ENCODE results near the gene TUBGCP3. TPM values are rescaled to one million over a fixed set of nuclear protein-coding genes. Genes with fewer than 3 reads are reported as not detected.
"Not testable (repeated sequence)": the region's sequence is repeated elsewhere in the genome, so short reads cannot be mapped to it uniquely, and the experiment has no call there.

The TUBGCP3 gene
- total RNA-seq, 1 experiment from 2014 or later = 13.7 TPM

DNA sequence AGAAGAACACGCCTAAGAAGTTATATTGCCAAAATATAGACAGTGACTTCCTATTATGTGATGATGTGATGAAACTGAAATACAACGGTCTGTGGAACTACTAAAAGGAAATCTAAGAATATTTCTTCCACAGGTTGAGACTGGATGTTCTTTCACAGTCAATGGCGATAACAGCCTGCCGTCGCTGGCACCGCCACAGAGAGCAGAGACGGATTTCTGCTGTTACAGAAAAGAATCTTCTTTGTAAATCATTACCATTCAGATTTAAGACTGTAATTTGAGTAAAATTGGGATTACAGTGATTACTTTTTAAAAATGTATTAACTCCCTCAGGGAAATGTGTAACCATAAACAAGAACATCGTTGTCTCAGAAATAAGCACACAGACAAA lies 100.8 kb downstream of the TUBGCP3 start:
- CTCF ChIA-PET = interaction anchor here (0.7 kb wide), 1 partner anchor 70 kb away, joined by 3 read pairs; no protein-coding TSS in a partner anchor
- no peak overlapping the region for H3K27ac Mint-ChIP-seq (ENCODE audit: unreplicated experiment)
- H3K4me1 Mint-ChIP-seq (ENCODE audit: low read depth, unreplicated experiment) = no peaks in the 10 kb centered on the region
- no peak overlapping the region for H3K4me3 Mint-ChIP-seq (ENCODE audit: low read depth, unreplicated experiment)
- no peak for DNase-seq
- no peak for TF ChIP-seq CTCF (IDR thresholded peaks at IDR 0.05; ENCODE audit: unreplicated experiment)
- H3K36me3 Mint-ChIP-seq (ENCODE audit: insufficient read depth, unreplicated experiment) = no peaks in the 10 kb centered on the region
- intact Hi-C loops (cut with micrococcal nuclease; ENCODE audit: unreplicated experiment) = no loop called here
- no TSS peak for BruUV-seq (replicated peaks)
- no peaks in the 10 kb centered on the region for H3K9me3 Mint-ChIP-seq (ENCODE audit: low read depth, unreplicated experiment)
- no peaks in the 10 kb centered on the region for H3K27me3 Mint-ChIP-seq (ENCODE audit: unreplicated experiment)

DNA sequence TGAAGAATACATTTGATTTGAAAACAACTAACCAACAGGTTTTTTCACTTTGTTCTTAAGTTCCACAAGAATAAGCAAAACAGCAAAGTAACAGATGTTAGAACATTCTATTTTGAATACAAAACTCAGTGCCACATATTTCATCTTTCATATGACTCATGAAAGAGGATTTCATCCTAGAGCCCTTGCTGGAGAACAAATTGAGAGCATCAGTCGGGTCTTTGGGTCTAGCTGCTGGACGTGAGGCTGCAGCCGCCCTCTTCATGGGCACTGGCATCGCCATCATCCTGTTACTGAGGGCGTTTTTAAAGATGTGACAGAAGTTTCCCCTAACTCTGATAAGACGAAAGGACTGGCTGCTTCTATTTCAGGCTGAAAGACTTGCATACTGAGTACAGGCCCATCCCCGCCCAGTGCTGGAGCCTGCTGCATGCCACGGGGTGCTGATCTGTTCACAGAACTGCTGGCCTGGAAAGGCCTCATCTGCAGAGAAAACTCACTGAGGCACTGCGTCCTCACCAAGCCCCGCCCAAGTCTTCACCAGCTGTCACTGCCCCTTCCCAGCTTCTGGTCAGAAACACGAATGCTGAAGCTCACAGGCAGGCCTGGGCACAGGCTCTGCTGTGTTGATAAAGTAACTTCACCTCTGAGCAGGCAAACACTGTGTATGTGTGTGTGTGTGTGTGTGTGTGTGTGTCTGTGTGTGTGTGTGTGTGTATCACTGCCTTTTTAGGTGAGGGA lies 101.4 kb downstream of the TUBGCP3 start:
- intact Hi-C loops (cut with micrococcal nuclease; ENCODE audit: unreplicated experiment) = no loop called here
- no peak overlapping the region for H3K27ac Mint-ChIP-seq (ENCODE audit: unreplicated experiment)
- no peaks in the 10 kb centered on the region for H3K27me3 Mint-ChIP-seq (ENCODE audit: unreplicated experiment)
- H3K9me3 Mint-ChIP-seq (ENCODE audit: low read depth, unreplicated experiment) = no peaks in the 10 kb centered on the region
- no peak for TF ChIP-seq CTCF (IDR thresholded peaks at IDR 0.05; ENCODE audit: unreplicated experiment)
- no peak for DNase-seq
- no TSS peak for BruUV-seq (replicated peaks)
- no peak overlapping the region for H3K4me3 Mint-ChIP-seq (ENCODE audit: low read depth, unreplicated experiment)
- no peaks in the 10 kb centered on the region for H3K36me3 Mint-ChIP-seq (ENCODE audit: insufficient read depth, unreplicated experiment)
- no peaks in the 10 kb centered on the region for H3K4me1 Mint-ChIP-seq (ENCODE audit: low read depth, unreplicated experiment)
- CTCF ChIA-PET = interaction anchor here (0.7 kb wide), 1 partner anchor 71 kb away, joined by 3 read pairs; no protein-coding TSS in a partner anchor

DNA sequence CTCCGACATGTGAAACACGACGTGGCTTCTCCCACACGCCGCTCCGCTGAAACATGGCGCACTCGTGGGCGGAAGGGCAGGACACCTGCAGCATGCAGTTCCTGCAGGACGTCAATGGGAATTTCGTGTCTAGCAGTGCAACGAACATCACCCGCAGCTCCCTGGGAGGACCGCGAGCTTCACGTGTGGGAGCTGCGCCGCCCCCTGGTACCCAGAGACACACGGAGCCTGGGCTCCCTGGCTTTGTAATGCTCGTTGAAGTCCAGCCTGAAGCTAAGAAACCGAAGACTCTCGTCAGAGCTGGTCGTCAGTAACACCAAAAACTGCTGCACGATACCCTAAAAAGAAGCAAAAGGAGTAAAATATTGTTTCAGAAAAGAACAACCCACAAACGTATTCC lies 102.1 kb downstream of the TUBGCP3 start:
- H3K36me3 Mint-ChIP-seq (ENCODE audit: insufficient read depth, unreplicated experiment); H3K4me3 Mint-ChIP-seq (ENCODE audit: low read depth, unreplicated experiment); H3K9me3 Mint-ChIP-seq (ENCODE audit: low read depth, unreplicated experiment); BruUV-seq (replicated peaks); DNase-seq; CTCF ChIA-PET; intact Hi-C loops (cut with micrococcal nuclease; ENCODE audit: unreplicated experiment); H3K27ac Mint-ChIP-seq (ENCODE audit: unreplicated experiment); H3K27me3 Mint-ChIP-seq (ENCODE audit: unreplicated experiment); H3K4me1 Mint-ChIP-seq (ENCODE audit: low read depth, unreplicated experiment): not testable (repeated sequence)

DNA sequence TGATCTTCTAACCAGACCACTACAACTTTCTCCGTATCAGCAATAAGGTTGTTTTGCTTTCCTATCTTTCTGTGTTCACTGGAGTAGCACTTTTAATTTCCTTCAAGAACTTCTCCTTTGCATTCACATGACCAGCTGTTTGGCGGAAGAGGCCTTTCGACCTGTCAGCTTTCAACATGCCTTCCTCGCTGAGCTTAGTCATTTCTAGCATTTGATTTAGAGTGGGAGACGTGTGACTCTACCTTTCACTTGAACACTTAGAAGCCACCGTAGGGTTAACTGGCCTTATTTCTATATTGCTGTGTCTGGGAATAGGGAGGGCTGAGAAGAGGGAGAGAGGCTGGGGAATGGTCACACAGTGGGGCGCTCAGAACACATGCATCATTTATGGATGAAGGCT lies 104.7 kb downstream of the TUBGCP3 start:
- no peak for DNase-seq
- no peaks in the 10 kb centered on the region for H3K4me1 Mint-ChIP-seq (ENCODE audit: low read depth, unreplicated experiment)
- no TSS peak for BruUV-seq (replicated peaks)
- no peak for TF ChIP-seq CTCF (IDR thresholded peaks at IDR 0.05; ENCODE audit: unreplicated experiment)
- no peaks in the 10 kb centered on the region for H3K36me3 Mint-ChIP-seq (ENCODE audit: insufficient read depth, unreplicated experiment)
- no peaks in the 10 kb centered on the region for H3K9me3 Mint-ChIP-seq (ENCODE audit: low read depth, unreplicated experiment)
- CTCF ChIA-PET = no interaction called here
- H3K27me3 Mint-ChIP-seq (ENCODE audit: unreplicated experiment) = no peaks in the 10 kb centered on the region
- no peak overlapping the region for H3K4me3 Mint-ChIP-seq (ENCODE audit: low read depth, unreplicated experiment)
- no peak overlapping the region for H3K27ac Mint-ChIP-seq (ENCODE audit: unreplicated experiment)
- intact Hi-C loops (cut with micrococcal nuclease; ENCODE audit: unreplicated experiment) = no loop called here

- Mint-ChIP-seq H3K4me1 (ENCODE audit: low read depth, unreplicated experiment) (no peaks in the 10 kb centered on the region), H3K9me3 (ENCODE audit: low read depth, unreplicated experiment) (no peaks in the 10 kb centered on the region), H3K36me3 (ENCODE audit: insufficient read depth, unreplicated experiment) (no peaks in the 10 kb centered on the region), H3K4me3 (ENCODE audit: low read depth, unreplicated experiment) (no peak overlapping the region), H3K27ac (ENCODE audit: unreplicated experiment) (no peak overlapping the region), H3K27me3 (ENCODE audit: unreplicated experiment) (no peaks in the 10 kb centered on the region)
- no peak for DNase-seq
- intact Hi-C loops (cut with micrococcal nuclease; ENCODE audit: unreplicated experiment) = no loop called here
- no peak for TF ChIP-seq CTCF (IDR thresholded peaks at IDR 0.05; ENCODE audit: unreplicated experiment)
- CTCF ChIA-PET = no interaction called here
- BruUV-seq (replicated peaks) = no TSS peak
These were observed 106.5 kb downstream of the TUBGCP3 start for GRCh38 chr13:112481458-112481857.
